Amygdala (tissue), 56 donors: ENCODE results near the gene BCHE.

Experiments used
- DNase-seq, 56 donors: peaks; one replicate each; lab custom pipeline; 2025; lab: John Stamatoyannopoulos, UW

BCHE gene

DNA sequence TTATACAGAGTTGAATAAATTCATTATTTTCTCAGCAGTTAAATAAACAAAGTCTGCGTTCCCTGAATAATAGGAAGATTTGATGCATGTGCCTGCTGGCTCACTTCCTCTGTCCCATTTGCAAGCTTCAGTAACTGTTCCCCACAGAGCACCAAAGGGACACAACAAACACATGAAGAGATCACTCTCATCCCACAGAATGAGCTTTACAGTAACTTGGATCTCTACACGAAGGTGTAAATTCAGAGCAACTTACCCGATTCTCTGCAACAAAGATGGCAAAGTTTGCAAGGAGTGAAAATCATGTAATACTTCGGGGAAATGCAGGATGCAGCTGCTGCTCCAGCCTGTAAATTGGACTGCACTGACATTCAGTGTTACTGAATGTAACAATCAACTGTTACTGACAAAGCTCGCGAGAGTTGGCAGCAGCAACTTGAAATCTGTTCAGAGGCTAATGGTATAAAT, at the start of gene BCHE:
TSS of gene BCHE (minus strand) at position 366 of the 468 bp plus-strand sequence. CDS start 6,390 bp downstream, outside the sequence.
- DNase-seq: peak in 29 of 56 donors; percentile 1 to 52 (median 14)

DNA sequence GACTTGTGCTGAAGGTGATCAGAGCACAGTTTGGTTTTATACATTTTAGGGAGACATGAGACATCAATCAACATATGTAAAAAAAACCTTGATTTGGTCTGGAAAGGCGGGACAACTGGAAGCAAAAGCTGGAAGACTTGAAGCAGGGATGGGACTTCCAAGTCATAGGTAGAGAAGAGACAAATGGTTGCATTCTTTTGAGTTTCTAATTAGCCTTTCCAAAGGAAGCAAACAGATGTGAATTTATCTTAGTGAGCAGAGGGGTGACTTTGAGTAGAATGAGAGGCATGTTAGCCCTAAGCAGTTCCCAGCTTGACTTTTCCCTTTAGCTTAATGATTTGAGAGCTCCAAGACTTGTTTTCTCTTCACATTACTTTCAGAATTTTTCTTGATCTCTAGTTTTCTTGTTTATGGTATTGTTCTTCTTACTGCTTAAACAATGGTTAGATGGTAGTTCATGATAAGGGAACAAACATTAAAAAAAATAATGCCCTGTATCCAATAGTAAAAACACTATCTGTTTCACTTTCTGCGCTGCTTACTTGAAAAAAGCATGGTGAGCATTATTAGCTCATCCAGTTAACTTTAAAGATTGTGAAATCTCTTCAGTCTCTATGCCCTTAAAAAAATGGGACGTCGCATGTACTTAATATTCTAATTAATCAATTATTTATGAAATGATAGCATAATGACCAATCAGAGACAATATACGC, 48.5 kb upstream of the BCHE start:
- DNase-seq: no peak

DNA sequence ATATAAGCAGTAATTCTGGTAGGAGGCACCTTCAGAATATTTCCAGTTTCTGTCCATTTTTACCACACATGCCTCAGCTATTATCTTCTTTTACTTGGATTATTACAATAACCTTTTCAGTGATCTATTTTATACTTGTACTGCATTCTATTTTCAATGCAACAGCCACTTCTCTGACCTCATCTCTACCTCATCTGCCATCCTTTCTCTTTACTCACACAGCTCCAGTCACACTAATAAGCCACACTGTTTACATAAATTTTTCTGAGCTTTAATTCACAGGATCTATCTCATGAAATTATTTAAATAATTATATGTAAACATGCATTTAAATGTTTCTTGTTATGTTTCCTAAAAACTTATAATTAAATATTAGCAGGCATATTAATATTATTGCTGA, 47.3 kb upstream of the BCHE start:
- DNase-seq: no peak

DNA sequence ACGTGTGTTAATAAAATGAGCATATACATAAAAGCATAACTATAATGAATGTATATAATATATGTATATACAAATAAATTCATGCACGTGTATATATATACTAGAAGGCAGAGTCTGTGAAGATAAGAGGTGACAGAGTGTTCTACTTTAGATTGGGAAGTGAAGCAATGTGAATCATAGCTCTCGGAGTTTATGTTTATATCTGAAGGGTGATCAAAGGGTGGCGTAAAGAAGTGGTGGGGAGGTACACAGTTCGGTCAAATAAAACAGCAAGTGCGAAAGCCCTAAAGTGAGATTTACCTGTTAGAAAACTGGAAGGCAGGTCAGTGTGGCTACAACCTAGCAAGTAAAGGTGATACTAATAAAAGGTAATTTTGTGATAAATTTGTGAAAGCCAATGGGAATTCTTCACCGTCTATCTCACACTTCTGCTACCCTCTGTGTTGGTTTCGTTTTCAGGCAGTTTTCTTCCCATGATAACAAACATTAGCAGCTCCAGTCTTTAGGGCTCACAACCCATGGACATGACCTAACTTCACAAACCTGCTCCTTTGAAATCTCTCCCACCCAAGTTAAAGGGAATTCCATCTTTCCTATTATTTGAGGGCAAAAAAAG, 46.7 kb upstream of the BCHE start:
- no peak for DNase-seq

DNA sequence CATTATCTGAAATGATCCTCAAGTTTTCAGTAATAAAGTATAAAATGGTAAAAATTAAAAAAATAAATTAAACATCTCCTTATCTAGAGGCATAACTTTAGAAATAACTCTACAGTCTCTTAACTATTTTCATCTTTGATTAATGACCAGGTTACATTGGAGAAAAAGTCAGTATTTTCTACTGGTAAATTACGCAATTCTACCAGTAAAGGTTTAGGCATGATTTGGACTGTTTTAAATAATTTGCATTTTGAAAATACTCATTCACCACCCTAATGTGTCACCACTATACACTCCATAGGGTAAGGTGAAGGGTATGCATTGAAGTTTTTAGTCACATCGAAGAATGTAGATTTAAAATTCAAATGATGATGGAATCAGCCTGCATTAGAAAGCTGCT, 45.9 kb upstream of the BCHE start:
- no peak for DNase-seq

DNA sequence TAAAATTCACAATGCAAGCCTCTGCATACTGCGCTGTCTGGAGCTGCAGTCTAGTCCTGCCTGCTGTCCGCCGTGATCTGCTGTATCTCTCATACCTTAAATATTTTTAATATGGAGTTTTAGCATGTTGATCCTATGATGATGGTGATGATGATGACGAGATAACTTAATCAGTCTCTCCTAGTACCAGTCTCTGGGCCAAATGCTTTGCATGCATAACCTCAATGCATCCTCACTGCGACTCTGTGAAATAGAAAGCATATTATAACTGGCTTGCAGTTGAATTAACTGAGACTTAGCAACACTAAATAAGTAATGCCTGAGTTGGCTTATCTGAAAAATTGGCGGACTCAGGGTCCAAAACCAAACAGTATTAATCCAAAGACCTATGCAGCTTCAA, 38.4 kb upstream of the BCHE start:
- no peak for DNase-seq

DNA sequence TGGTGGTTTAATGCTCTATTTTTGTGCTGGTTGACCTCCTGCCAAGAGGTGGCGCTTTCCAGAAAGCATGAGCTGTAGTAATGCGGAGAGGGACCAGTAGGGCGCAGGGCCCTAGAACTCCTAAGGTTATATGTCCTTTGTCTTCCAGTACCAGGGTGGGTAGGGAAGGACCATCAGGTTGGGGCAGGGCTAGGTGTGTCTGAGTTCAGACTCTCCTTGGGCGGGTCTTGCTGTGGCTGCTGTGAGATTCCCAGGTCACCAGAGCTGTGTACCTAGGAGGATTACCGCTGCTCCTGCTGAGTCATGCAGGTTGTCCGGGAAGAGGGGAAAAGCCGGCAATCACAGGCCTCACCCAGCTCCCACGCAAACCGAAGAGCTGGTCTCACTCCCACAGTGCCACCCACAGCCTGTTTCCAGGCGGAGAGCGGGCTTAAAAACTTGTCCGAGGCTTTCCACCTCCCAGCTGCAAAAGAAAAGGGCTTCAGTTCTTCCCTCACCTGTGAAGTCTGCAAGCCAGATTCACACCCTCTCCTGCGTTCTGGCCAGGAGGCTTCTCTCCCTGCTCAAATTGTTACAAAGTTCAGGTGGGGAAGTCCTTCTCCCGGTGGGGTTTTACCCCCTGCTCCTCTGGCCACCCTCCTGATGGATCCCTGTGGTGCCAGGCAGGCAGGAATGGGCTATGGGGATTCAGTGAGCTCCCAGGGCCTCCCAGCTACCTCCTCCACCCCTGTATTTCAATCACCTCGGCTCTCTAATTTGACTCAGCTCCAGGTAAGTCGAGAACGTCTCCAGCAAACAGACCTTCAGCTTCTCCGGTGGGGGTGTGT, 37.7 kb upstream of the BCHE start:
- DNase-seq: no peak

DNA sequence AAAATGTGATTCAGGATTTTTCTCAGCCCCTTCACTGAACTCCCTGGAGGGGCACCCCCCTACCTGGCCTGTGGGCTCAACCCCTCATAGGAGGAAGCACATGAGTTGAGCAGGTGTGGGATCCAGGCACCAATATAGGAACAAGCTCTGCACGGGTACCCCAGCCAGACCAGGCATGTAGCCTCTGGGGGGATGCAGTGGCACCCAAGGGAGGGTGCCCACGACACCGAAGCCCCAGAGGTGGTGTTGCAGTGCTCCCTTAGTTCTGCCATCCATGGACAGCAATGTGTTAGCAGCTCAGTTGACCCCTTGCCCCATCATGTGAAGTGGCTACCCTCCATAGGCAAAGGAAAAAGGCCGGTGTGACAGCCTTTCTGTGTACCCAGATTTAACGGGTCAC, 30.9 kb upstream of the BCHE start:
- no peak for DNase-seq

DNA sequence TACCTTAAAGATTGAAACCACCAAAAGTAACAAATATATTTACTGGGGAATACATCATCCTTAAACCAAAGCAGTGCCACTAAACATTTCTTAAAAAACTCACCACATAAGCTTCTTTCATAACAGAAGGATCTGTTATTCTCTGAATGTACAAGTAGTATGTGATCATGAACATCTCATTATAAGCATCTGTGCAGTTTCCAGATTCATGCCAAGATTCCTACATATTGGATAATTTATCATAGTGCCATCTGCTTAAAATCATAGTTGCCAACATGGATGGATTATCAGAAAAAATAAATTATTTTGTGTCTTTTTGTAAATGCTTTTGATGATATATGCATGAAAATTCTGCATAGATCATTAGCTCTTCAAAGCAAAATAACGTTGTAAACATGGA, 21.8 kb upstream of the BCHE start:
- no peak for DNase-seq

DNA sequence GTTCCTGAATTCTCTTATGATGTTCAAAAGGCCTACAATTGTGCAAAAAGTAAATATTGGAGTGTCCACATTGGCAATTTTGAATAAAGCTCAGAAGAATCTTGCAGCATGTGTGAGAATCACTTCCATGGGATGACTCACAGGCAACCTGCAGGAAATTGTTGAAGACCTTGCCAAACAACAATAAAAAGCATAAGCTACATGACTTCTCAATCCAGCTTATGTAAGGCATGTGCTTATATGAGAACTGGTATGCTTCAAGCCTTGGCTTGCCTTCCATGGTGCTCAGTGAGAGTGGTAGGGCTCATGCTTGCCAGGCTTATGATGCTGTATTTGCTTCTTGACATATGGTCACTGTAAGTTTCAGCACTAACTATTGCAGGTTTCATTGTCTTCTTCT, 18.4 kb upstream of the BCHE start:
- DNase-seq: no peak

DNA sequence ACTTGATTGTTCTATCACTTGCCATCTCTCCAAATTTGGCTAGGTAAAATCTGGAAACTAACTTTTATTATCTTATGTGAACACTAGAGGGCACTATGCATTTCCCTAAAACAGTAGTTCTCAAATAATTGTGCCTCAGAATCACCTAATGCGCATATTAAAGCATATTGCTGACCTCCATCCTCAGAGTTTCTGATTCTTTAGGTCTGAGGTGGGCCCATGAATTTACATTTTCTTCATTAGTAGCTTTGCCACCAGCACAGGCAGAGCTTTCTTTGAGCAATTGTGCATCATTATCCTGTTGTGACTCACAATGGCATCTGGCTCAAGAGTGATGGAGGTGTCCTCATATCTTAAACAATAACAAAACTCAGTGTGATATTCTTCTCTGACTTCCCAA, 17.5 kb upstream of the BCHE start:
- DNase-seq: no peak

DNA sequence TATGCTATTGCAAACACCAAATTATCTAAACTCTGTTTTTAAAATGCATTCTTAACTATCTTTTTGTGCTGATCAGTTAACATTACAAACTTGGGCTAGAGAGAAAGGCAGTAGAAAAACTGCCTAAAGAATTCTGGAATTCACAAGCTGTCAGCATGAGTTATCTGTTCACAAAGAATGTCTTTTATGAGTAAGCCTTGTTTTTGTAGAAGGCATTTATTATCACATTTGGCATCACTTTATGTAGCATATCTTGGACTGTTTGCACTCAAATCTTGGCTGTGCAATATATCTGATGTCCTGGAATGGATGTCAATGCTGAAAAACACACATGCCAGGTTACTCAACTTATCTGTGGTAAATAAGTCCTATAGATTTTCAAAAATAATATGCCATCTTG, 15.5 kb upstream of the BCHE start:
- no peak for DNase-seq

DNA sequence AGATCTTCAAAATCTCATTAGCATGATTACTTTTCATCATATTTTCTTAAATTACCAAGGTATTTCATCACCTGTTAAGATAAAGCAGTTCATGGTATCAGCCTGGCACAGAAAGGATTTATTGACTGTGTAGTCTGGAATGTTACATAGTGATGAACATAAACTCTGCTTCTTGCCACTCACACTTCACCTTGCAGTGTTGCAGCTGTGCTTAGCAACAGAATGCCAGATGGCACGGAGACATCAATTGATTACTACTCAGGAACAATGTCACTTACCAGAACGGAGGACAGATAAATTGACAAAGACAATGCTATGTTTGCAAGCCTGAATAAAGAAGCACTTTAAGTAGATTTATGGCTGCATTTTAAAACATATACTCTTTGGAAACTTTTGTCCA, 15.0 kb upstream of the BCHE start:
- DNase-seq: no peak

DNA sequence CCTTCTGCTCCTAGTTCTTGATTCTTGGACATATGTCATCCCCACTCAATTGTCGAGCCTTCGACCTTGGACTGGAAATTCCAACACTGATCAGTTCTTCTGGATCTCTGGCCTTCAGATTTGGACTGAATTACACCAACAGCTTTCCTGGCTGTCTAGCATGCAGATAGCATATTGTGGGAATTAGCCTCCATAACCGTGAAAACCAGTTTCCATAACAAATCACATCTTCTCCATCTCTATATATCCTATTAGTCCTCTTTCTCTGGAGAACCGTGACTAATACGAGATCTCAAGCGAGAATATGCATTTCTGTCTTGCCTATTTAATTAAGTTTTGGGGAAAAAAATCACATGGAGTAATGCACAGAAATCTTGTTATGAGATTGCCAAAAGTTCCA, 8.8 kb upstream of the BCHE start:
- no peak for DNase-seq

DNA sequence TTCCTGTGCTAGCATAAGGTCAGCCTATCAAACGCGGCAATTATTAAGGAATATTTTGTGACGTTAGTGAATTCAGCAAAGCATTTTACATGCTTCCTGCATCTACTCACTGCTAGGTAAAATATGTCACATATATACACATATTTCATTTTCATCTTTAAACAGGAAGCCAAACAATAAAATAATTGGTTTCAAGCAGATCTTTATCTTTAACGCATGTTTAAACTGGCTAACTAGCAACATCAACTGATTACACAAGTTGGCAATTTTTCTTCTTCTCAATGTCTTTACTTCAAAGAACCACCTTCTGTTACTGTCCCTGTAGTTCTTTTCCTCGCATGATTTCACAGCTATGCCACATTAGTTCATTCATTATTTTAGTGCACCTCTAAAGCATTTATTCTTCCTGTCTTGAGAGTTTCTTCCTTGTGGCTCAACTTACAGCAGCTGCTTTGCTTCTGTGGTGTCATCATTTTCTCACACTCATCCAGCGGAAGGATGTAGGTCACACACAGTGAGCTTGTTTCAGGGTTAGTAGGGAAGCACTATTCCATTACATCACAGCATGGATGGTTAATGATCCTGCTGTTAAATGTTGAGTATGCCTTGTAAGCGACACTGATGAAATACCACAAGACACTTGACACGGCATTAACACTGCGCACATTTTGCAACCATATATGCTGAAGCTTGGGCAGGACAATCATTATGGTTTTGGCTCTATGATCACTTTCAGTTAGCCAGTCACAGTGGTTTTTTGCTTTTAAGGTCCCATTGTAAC, 2.3 kb upstream of the BCHE start:
- DNase-seq: no peak

DNA sequence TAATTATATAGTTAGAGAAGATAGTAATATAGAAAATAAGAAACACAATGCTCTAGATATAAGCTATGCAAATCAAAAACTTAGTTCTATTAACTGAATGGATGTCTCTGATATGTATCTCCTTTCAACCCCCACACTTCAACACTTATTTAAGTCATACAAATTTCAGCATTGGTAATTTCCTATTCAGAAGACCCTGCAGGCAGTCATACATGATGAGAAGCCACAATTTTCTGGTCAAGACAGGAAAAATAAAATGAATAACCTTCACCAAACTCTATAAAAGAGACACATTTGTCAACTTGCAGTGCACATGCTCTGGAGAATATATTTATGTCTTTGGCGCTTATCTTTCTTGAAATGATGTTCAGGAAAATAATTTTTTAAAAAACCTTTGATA, 578 bp upstream of the BCHE start:
- no peak for DNase-seq

DNA sequence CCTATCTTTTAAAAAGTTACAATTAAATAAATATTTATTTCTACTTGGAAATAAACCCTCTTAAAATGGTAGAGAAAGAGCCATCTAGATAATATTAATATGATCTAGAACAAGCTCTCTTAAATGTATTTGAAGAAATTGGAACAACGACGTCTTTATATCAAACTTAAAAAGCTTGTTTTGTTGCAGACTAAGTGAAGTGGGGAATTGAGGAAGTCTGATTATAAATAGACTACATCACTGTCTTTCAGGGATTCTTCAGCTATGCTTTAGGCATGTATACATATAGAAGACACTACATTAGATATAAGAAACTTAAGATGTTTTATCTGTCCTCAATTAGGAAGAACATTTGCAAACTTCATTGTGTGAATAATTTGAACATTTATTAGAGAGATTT, 1.8 kb downstream of the BCHE start:
- DNase-seq: no peak

DNA sequence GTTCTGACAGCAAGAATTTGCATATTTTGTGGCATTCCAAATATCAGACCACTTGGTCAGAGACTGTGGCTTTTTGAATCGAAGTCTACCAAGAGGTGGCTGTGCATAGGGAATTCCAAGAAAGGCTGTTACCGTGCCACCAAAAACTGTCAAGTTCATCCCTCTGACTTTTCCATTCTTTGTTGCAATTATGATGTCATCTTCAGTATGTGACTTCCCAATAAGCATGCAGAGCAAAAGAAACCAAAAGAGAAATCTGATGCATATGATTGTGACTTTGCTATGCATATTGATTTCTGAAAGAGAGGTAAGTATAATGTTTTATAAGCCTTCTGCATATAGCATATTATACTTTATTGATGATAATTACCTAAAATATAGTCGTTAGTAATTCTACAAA, 6.5 kb downstream of the BCHE start:
- no peak for DNase-seq

DNA sequence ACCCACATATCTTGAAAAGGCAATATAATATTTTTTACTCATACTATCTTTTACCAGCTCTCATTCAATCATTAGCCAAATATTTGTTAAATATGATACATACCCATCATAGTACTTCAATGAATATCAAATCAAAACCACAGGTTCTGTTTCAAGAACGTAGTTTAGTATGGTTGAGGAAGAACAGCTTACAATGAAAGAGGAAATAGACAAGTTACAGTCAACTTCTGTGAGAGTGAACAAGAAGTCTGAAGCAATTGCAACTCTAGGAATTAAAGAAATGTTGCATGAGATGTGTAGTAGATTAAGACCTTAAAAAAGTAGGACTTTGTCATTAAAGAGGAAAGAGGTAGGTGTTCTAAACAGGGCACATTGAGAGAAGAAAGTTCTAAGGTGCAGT, 9.3 kb downstream of the BCHE start:
- no peak for DNase-seq

DNA sequence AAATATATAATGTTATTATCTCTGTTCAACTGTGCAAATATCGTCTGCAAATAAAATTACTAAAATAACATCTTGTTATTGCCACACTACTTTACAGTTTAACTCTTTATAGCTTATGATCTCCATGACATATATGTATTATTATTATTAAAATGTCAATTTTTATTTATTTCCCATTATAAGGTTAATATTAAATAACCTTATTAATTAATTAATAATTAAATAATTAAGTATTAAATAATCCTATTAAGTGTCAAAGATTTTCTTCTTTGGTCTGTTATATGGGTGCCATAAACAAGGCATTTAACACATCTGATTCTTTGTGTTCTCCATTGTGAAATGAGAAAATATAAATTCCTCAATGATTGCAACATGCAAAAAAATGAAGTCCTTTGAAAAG, 10.0 kb downstream of the BCHE start:
- DNase-seq: no peak

DNA sequence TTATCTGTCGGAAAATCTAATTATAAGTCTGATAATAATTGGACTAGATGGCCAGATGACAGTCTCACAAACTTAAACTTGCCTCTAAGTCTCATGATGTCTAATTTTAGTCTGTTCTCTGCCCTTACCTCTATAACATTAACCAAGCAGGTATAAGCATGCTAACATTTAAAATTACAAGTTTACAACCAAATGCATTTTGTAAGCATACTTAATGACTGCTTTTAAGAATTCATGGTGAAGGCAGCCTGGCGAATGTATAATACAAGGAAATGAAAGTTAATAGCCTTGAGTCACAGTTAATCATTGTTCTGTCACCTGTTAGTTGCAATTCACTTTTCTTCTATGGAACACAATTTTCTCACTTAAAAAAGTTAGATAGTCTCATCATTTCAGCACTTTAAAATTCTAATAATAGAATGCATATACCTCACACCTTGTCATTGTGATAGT, 16.5 kb downstream of the BCHE start:
- DNase-seq: no peak
